Endothelial cell of umbilical vein (primary cell): ENCODE data around the gene CCDC157. TPM values are rescaled to one million over a fixed set of nuclear protein-coding genes. Genes with fewer than 3 reads are reported as not detected.

Experiments
- BruUV-seq: library from RNA; stranded (reverse); fragments of 400-500 nt; replicated peaks from 2 replicates; lab custom pipeline; 2021; lab: Mats Ljungman, UMichigan
- CTCF ChIA-PET: fragments of 300-600, 350-600 bp; sonication (Branson Sonifier 250); formaldehyde crosslinking; loops from one replicate; lab custom pipeline; 2021; ENCODE audit warnings: antibody characterized with exemption, inconsistent platforms; lab: Charles Lee
- POLR2A ChIA-PET: fragments of 300-600, 350-600 bp; sonication (Branson Sonifier 250); formaldehyde crosslinking; loops from one replicate; lab custom pipeline; 2021; ENCODE audit warnings: antibody characterized with exemption, inconsistent platforms; lab: Charles Lee
- DNase-seq: peaks from one replicate; pipeline ENCODE4 v3.0.0-alpha.2; 2011; ENCODE audit warnings: low read depth, low spot score
- FAIRE-seq: peaks from 2 replicates; lab custom pipeline; 2011; peaks lifted over from hg19 to GRCh38; lab: Jason Lieb, UNC
- H2AFZ ChIP-seq: 2 replicates; pipeline ENCODE4 v1.6.0; 2012; ENCODE audit warnings: low read depth, low read length, control low read depth, inconsistent platforms
- H3K27ac ChIP-seq: 2 replicates; pipeline ENCODE4 v1.5.1; 2011; ENCODE audit warnings: low read depth, mild to moderate bottlenecking, control low read depth, low read length, moderate library complexity; ENCODE audit not compliant: insufficient read depth
- H3K27me3 ChIP-seq, 2 experiments: 2 replicates each; pipeline versions ENCODE4 v1.6.0 to v1.6.1; 2011; ENCODE audit warnings: low read length in 2 of 2, mixed read lengths in 1 of 2; ENCODE audit not compliant: control insufficient read depth in 2 of 2, insufficient read depth in 2 of 2
- H3K36me3 ChIP-seq, 2 experiments: 2 replicates in 1 of 2; 3 replicates in 1 of 2; pipeline ENCODE4 v1.5.1; 2011; ENCODE audit warnings: low read length in 2 of 2, mild to moderate bottlenecking in 1 of 2, moderate library complexity in 1 of 2; ENCODE audit not compliant: control insufficient read depth in 2 of 2, insufficient read depth in 2 of 2; ENCODE audit errors: extremely low read depth in 1 of 2
- H3K4me1 ChIP-seq: 3 replicates; pipeline ENCODE4 v1.5.1; 2011; ENCODE audit warnings: mild to moderate bottlenecking, low read length; ENCODE audit not compliant: control insufficient read depth, insufficient read depth; ENCODE audit errors: extremely low read depth
- H3K4me2 ChIP-seq: 2 replicates; pipeline ENCODE4 v1.6.1; 2011; ENCODE audit warnings: low read length, control low read depth, mixed read lengths; ENCODE audit not compliant: insufficient read depth
- H3K4me3 ChIP-seq, 3 experiments: fragments of 200-600 bp in 1 of 3; sonication (generic), shearing (Covaris generic) in 1 of 3; replicated peaks in 1 of 3; 2 replicates each; pipeline ENCODE4 v1.5.1; 2011 to 2016; ENCODE audit warnings: control low read depth in 3 of 3, low read length in 3 of 3, mild to moderate bottlenecking in 2 of 3, inconsistent platforms in 1 of 3, low read depth in 1 of 3, moderate library complexity in 1 of 3; ENCODE audit not compliant: insufficient read depth in 1 of 3
- H3K79me2 ChIP-seq: 2 replicates; pipeline ENCODE4 v1.6.0; 2012; ENCODE audit warnings: low read length, inconsistent platforms; ENCODE audit not compliant: control insufficient read depth, insufficient read depth
- H3K9ac ChIP-seq: replicated peaks from 2 replicates; pipeline ENCODE3; 2011; ENCODE audit warnings: low read length, control low read depth; ENCODE audit not compliant: insufficient read depth; ENCODE audit errors: extremely low read depth
- H3K9me1 ChIP-seq: replicated peaks from 3 replicates; pipeline ENCODE4 v1.6.0; 2011; ENCODE audit warnings: mild to moderate bottlenecking, low read length; ENCODE audit not compliant: control insufficient read depth, insufficient read depth; ENCODE audit errors: extremely low read depth
- H3K9me3 ChIP-seq: replicated peaks from 2 replicates; pipeline ENCODE4 v1.5.1; 2012; ENCODE audit warnings: low read length, inconsistent platforms; ENCODE audit not compliant: control insufficient read depth, insufficient read depth
- H4K20me1 ChIP-seq: replicated peaks from 2 replicates; pipeline ENCODE3; 2011; ENCODE audit warnings: mild to moderate bottlenecking, low read length; ENCODE audit not compliant: control insufficient read depth, insufficient read depth; ENCODE audit errors: extremely low read depth
- EZH2 ChIP-seq: IDR thresholded peaks from 2 replicates; pipeline ENCODE4 v1.6.1; 2012; ENCODE audit warnings: borderline replicate concordance, low read depth, mild to moderate bottlenecking, moderate library complexity, low read length, inconsistent platforms; ENCODE audit not compliant: severe bottlenecking
- FOS ChIP-seq: IDR thresholded peaks from 2 replicates; pipeline ENCODE4 v1.6.1; 2011; ENCODE audit warnings: mild to moderate bottlenecking, low read length, moderate library complexity, borderline replicate concordance; ENCODE audit not compliant: insufficient read depth
- GATA2 ChIP-seq: IDR thresholded peaks from 2 replicates; pipeline ENCODE4 v1.7.0; 2011; ENCODE audit warnings: low read depth, mild to moderate bottlenecking, moderate library complexity, mixed read lengths, low read length; ENCODE audit not compliant: insufficient read length, insufficient read depth
- JUN ChIP-seq: IDR thresholded peaks from 2 replicates; pipeline ENCODE4 v1.6.1; 2011; ENCODE audit warnings: borderline replicate concordance, low read depth; ENCODE audit not compliant: insufficient read length, insufficient read depth
- MYC ChIP-seq: IDR thresholded peaks from one replicate; pipeline ENCODE4 v1.6.1; 2011; ENCODE audit warnings: mild to moderate bottlenecking, low read depth, low read length
- POLR2A ChIP-seq: IDR thresholded peaks from 2 replicates; pipeline ENCODE4 v1.6.1; 2012; ENCODE audit warnings: low read depth, mild to moderate bottlenecking, control low read depth, low read length
- POLR2AphosphoS5 ChIP-seq: IDR thresholded peaks from 2 replicates; pipeline ENCODE4 v1.6.1; 2012; ENCODE audit warnings: low read depth, mild to moderate bottlenecking, control low read depth, low read length, moderate library complexity; ENCODE audit not compliant: insufficient read depth
- dilution Hi-C: fragments of 300-500 bp; cut with MboI; formaldehyde crosslinking; loops from one replicate; pipeline ENCODE4 v1.15.0; 2019; ENCODE audit warnings: low sequenced_read_pairs; ENCODE audit not compliant: extremely low pct_ligation_motif_present
- intact Hi-C: fragments of 100-400 bp; cut with micrococcal nuclease; formaldehyde crosslinking; loops from one replicate; pipeline ENCODE4 v1.10.0; 2022
- polyA plus RNA-seq, 4 experiments: library from polyadenylated mRNA; depleted of rRNA in 3 of 4; stranded (reverse) in 3 of 4; unstranded in 1 of 4; fragments of >200 nt; gene quantifications; 2 replicates each; pipeline versions ENCODE4 v1.2.1 to v1.2.3, GENCODE V29; 2011 to 2012; ENCODE audit warnings: missing spikeins in 1 of 4
- total RNA-seq: library from RNA; stranded (reverse); gene quantifications from 2 replicates; pipeline ENCODE4 v1.2.3, GENCODE V29; 2021
- TF ChIP-seq, protein P1 (sequence below), 2 donors: IDR thresholded peaks; 1 replicate in 1 of 2; 2 replicates in 1 of 2; pipeline ENCODE4 v1.5.1; 2011; ENCODE audit warnings: low read length in 2 of 2, mild to moderate bottlenecking in 2 of 2, moderate library complexity in 2 of 2, control low read depth in 1 of 2, inconsistent platforms in 1 of 2, low read depth in 1 of 2; ENCODE audit not compliant: insufficient read depth in 1 of 2; ENCODE audit errors: extremely low read depth in 1 of 2
- TF ChIP-seq, protein P2 (sequence below): IDR thresholded peaks from 2 replicates; pipeline ENCODE4 v1.6.1; 2011; ENCODE audit not compliant: insufficient read depth, insufficient read length

CCDC157 gene
- total and polyA plus RNA-seq, 2 donors (not counting 3 experiments of a cell fraction or from before 2014, with no cell fraction given): 2.1 to 3.1 TPM

DNA sequence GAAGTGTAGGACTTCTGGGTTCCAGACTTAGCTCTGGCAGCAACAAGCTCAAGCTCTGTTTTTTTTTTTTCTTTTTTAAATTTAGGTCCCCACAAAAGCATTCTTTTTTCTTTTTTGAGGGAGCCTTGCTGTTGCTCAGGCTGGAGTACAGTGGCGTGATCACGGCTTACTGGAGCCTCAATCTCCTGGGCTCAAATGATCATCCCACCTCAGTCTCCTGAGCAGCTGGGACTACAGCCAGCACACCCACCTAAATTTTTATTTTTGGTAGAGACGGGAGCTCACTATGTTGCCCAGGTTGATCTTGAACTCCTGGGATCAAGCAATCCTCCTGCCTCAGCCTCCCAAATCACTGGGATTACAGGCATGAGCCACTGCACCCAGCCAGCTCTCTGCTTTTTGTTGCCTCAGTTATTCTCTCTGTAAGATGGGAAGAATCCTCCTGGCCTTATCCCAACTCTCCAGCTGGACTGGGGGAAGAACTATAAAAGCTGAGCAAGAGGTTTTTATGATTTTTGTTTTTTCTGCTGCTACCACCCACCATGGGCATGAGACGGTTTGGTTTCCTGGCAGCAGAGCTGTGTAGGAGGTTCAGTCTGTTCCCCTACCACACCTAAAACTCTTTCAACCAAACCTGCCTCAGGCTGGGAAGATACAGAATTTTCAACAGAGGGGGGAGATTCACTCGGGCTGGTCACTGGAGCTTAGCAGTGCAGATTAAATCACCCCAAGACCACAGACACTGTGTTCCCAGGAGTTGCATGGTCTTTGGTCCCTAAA, 57.1 kb downstream of the CCDC157 start:
- ChIA-PET CTCF (interaction anchor here (0.7 to 4.0 kb wide), 4 partner anchors 11 to 192 kb away, joined by 3 to 21 read pairs (median 8); partner anchors contain the start of gene MTFP1), POLR2A (interaction anchor here (0.7 kb wide), 2 partner anchors 15 to 17 kb away, joined by 3 to 6 read pairs; no protein-coding TSS in a partner anchor)
- Histone ChIP-seq H3K4me3 (no peak overlapping the region), H3K36me3 (peaks cover 13 to 53% of the 10 kb centered on the region in 2 experiments), H3K9ac (no peak overlapping the region), H3K27ac (no peak overlapping the region), H3K4me1 (peaks cover 1% of the 10 kb centered on the region), H3K4me2 (no peak overlapping the region), H2AFZ (no peak overlapping the region), H4K20me1 (no peaks in the 10 kb centered on the region), H3K9me1 (no peaks in the 10 kb centered on the region), H3K27me3 (no peaks in the 10 kb centered on the region), H3K79me2 (no peaks in the 10 kb centered on the region), H3K9me3 (no peaks in the 10 kb centered on the region)
- FAIRE-seq (peak; percentile 42), DNase-seq (no peak)
- BruUV-seq: no TSS peak
- dilution Hi-C loops: no loop called here
- TF ChIP-seq POLR2AphosphoS5 (no peak), POLR2A (no peak), EZH2 (no peak), JUN (no peak), MYC (no peak), FOS (no peak), GATA2 (no peak)
- TF ChIP-seq, protein P1, sequence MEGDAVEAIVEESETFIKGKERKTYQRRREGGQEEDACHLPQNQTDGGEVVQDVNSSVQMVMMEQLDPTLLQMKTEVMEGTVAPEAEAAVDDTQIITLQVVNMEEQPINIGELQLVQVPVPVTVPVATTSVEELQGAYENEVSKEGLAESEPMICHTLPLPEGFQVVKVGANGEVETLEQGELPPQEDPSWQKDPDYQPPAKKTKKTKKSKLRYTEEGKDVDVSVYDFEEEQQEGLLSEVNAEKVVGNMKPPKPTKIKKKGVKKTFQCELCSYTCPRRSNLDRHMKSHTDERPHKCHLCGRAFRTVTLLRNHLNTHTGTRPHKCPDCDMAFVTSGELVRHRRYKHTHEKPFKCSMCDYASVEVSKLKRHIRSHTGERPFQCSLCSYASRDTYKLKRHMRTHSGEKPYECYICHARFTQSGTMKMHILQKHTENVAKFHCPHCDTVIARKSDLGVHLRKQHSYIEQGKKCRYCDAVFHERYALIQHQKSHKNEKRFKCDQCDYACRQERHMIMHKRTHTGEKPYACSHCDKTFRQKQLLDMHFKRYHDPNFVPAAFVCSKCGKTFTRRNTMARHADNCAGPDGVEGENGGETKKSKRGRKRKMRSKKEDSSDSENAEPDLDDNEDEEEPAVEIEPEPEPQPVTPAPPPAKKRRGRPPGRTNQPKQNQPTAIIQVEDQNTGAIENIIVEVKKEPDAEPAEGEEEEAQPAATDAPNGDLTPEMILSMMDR (IDR thresholded peaks at IDR 0.05; ENCODE audit: extremely low read depth in 1 of 2, insufficient read depth in 1 of 2, low read depth in 1 of 2, low read length in 2 of 2): no peak
- TF ChIP-seq, protein P2, sequence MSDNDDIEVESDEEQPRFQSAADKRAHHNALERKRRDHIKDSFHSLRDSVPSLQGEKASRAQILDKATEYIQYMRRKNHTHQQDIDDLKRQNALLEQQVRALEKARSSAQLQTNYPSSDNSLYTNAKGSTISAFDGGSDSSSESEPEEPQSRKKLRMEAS: no peak
- intact Hi-C loops: no loop called here
